GM19043 (cell line): ENCODE results near the gene KRT85.
"Not testable (repeated sequence)": the region's sequence is repeated elsewhere in the genome, so short reads cannot be mapped to it uniquely, and the experiment has no call there.

Source experiments
- ATAC-seq: cut with Tn5 transposase; IDR thresholded peaks from one replicate; pipeline ENCODE4 v1.9.1; 2021; ENCODE audit warnings: low read depth; ENCODE audit not compliant: unreplicated experiment

Gene KRT85

GRCh38 chr12:52366738-52367485 is at the start of gene KRT85:
Gene KRT85, minus strand, starts transcription at chr12:52367481. Its CDS starts 76 bp downstream, at chr12:52367405.
- no peak for ATAC-seq

- ATAC-seq = no peak
Observed at GRCh38 chr12:52416795-52417194, 49.5 kb upstream of the KRT85 start.

GRCh38 chr12:52415870-52416750 is 48.8 kb upstream of the KRT85 start:
- no peak for ATAC-seq

DNA sequence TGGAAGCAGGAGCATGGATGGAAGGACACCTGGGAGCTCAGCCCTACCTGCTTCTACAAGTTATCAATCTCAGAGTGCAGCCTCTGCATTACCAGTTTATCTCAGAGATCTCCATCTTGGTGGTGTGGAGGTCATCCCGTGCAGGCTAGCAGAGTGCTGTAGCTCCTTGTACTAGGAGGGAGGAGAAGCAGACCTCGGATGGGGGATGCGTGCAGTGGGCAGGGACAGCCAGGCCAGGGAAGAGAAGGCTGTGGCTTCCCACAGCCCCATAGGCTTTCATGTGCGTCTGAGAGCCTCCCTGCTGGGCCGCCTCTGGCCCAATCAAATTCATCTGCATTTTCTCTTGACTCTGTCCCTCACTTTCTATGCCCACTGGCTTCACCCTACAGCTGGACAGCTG is 47.7 kb upstream of the KRT85 start:
- ATAC-seq = no peak

DNA sequence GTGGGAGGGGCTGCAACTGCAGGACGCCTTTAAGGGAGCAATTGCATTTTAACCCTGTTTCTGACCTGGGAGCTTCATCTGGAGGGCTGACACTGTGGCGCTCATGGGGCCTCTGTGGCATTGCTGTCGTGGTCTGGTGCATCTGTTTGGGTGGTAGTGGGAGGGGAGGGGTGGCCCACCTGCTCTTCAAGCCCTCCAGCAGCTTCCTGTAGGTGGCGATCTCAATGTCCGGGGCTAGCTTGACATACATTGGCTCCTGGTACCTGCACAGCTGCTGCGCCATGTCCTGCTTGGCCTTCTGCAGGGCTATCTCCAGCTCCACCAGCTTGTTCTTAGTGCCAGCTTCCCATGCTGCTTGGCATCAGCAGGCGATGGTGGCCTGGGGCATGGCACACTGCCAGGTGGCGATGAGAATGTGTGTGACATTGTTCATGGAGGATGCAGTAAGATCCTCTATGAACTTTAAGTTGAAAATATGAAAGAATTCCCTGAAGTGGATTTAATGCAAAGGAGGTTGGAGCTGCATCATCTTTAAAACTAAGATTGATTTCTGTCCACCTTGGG is 46.6 kb upstream of the KRT85 start:
- no peak for ATAC-seq

GRCh38 chr12:52413202-52413601 is 45.9 kb upstream of the KRT85 start:
- no peak for ATAC-seq

DNA sequence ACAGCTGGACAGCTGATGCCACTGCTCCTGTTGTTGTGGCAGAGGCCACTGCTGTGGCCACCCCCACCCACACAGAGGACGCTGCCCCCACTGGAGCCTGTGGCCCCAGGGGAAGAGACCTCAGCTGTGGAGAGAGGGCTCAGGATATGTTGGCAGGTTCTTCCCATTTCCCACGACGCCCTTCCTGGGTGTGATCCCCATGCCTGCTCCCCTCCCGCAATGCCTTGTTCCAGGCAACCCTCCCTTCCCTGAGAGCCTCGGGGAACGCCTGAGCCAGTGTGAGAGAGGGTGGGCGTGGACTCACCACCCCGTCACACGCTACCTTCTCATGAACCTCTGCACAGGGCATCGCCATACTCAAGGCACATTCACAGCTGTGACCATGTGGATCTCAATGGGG is 44.5 kb upstream of the KRT85 start:
- ATAC-seq = no peak

GRCh38 chr12:52410589-52411248 is 43.4 kb upstream of the KRT85 start:
- not testable (repeated sequence) for ATAC-seq

- ATAC-seq = no peak
Observed at GRCh38 chr12:52407918-52408317, 40.6 kb upstream of the KRT85 start.

- no peak for ATAC-seq
Observed at GRCh38 chr12:52405922-52406385, 38.7 kb upstream of the KRT85 start, which contains the start of gene KRT82. Gene KRT82, minus strand, starts transcription at chr12:52406335. Its CDS starts 58 bp downstream, at chr12:52406277.

- no peak for ATAC-seq
Observed at GRCh38 chr12:52404951-52405350, 37.7 kb upstream of the KRT85 start.

GRCh38 chr12:52403561-52403960 is 36.3 kb upstream of the KRT85 start:
- ATAC-seq = no peak

- ATAC-seq = no peak
Observed at GRCh38 chr12:52402873-52403540, 35.7 kb upstream of the KRT85 start.

DNA sequence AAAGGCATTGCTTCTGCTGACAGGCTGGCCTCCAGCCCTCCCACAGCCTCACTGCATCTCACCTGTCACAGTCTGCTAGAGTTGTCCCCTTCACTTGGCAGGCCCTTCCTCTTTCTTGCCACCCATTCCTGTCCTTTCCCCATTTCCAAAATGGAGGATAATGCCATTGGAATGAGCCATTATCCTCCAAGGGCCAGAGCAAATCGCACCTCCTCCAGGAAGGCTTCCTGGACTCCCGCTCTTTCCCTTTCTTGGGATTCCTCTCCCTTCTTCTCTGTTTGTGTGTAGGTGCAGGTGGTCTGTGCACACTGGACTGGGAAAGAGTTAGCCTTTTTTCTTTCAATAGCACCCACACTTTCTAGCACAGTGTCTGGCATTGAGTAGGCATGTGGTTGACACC is 35.1 kb upstream of the KRT85 start:
- no peak for ATAC-seq

- no peak for ATAC-seq
Observed at GRCh38 chr12:52401926-52402325, 34.6 kb upstream of the KRT85 start.

- no peak for ATAC-seq
Observed at GRCh38 chr12:52401526-52401925, 34.2 kb upstream of the KRT85 start.

DNA sequence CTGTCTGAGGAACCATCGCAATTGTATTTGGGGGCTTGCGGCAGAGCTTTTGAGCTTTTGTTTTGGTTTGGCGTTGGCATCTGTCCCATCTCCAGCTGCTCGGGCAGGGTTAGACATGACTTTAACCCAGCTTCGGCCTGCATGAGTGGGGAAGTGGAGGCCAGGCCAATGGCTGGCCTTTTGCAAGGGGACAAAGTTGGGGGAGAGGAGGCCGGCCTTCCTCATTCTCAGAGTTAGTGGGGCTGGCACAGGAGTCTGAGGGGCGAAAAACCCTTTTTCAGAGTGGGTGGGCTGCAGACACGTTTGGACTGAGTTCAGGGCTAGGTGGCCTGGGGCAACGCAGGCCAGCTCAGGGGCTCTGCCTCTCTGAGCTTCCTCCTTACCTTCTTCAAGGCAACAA is 33.6 kb upstream of the KRT85 start:
- ATAC-seq = no peak

GRCh38 chr12:52399756-52400155 is 32.5 kb upstream of the KRT85 start:
- no peak for ATAC-seq

- ATAC-seq = no peak
Observed at GRCh38 chr12:52398176-52398575, 30.9 kb upstream of the KRT85 start.

GRCh38 chr12:52396656-52397055 is 29.4 kb upstream of the KRT85 start:
- no peak for ATAC-seq
